HUDEP-2 (cell line): ENCODE measurements around the gene GNL3L.
"Not testable (repeated sequence)": the region's sequence is repeated elsewhere in the genome, so short reads cannot be mapped to it uniquely, and the experiment has no call there.

Experiments
- DNase-seq, 76 experiments: peaks; one replicate each; lab custom pipeline; 2025; ENCODE audit not compliant: unreplicated experiment in 76 of 76; lab: John Stamatoyannopoulos, UW

Gene GNL3L

GRCh38 chrX:54551801-54552200 lies 21.8 kb downstream of the GNL3L start:
- no peak for DNase-seq

GRCh38 chrX:54555006-54555405 lies 25.0 kb downstream of the GNL3L start:
- DNase-seq, result not testable (repeated sequence)

- DNase-seq, result no peak
These were observed 30.4 kb downstream of the GNL3L start for GRCh38 chrX:54560411-54560810.

- DNase-seq, result no peak
These were observed 31.6 kb downstream of the GNL3L start for GRCh38 chrX:54561622-54562021.

- DNase-seq, result no peak
These were observed 34.9 kb downstream of the GNL3L start for GRCh38 chrX:54564936-54565335.

- no peak for DNase-seq
These were observed 40.3 kb downstream of the GNL3L start for GRCh38 chrX:54570332-54570731.

DNA sequence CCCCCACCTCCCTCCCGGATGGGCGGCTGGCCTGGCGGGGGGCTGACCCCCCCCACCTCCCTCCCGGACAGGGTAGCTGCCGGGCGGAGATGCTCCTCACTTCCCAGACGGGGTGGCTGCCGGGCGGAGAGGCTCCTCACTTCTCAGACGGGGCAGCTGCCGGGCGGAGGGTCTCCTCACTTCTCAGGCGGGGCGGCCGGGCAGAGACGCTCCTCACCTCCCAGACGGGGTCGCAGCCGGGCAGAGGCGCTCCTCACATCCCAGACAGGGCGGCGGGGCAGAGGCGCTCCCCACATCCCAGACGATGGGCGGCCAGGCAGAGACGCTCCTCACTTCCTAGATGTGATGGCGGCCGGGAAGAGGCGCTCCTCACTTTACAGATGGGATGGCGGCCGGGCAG lies 42.6 kb downstream of the GNL3L start:
- DNase-seq, result not testable (repeated sequence)

GRCh38 chrX:54597728-54598127 lies 67.7 kb downstream of the GNL3L start:
- DNase-seq, result no peak

DNA sequence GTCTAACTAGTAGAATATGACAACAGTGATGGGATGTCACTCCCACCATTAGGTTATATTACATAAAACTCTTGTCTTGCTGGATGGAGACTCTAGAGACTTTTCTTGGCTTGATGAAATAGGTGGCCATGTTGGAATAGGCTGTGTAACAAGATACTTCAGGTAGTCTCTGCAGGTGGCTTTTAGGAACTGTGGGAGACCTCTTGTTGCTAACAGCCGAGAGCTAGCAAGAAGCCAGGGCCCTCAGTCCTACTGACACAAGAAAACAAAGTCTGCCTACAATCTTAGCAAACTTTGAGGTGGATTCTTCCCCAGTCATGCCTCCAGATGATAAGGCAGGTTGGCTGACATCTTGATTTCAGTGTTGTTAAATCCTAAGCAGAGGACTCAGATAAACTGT lies 72.5 kb downstream of the GNL3L start:
- no peak for DNase-seq
